Vagina (tissue), 1 donor: ENCODE results near the gene ZNF555. TPM values are rescaled to one million over a fixed set of nuclear protein-coding genes. Genes with fewer than 3 reads are reported as not detected.

Source experiments
- total RNA-seq: library from RNA; depleted of rRNA; stranded (reverse); fragments of >200 nt; gene quantifications from one replicate; pipeline ENCODE4 v1.2.3, GENCODE V29; 2016

The ZNF555 gene
- total RNA-seq, 1 donor from 2014 or later = 3.7 TPM

Other genes starting within 250 kb of the ZNF555 start
- gene GNG7, start 138.8 kb upstream of the ZNF555 start, total RNA-seq = 2.0 TPM
- 2.0 TPM for gene DIRAS1, start 120.1 kb upstream of the ZNF555 start, total RNA-seq
- gene SLC39A3, start 101.5 kb upstream of the ZNF555 start, total RNA-seq = 27.7 TPM
- 58.4 TPM for gene SGTA, start 58.2 kb upstream of the ZNF555 start, total RNA-seq
- gene THOP1, start 56.0 kb upstream of the ZNF555 start, total RNA-seq = 28.5 TPM
- gene ZNF554, start 21.6 kb upstream of the ZNF555 start, total RNA-seq = 6.9 TPM
- not detected for gene ZNF556, start 25.9 kb downstream of the ZNF555 start, total RNA-seq
- 7.4 TPM for gene ZNF57, start 59.5 kb downstream of the ZNF555 start, total RNA-seq
- 6.4 TPM for gene ZNF77, start 103.5 kb downstream of the ZNF555 start, total RNA-seq
- 10.6 TPM for gene TLE6, start 136.1 kb downstream of the ZNF555 start, total RNA-seq
- gene TLE2, start 187.8 kb downstream of the ZNF555 start, total RNA-seq = 28.2 TPM
- 451 TPM for gene TLE5, start 221.0 kb downstream of the ZNF555 start, total RNA-seq